ENCODE data around the gene SIN3B.

SIN3B gene

DNA sequence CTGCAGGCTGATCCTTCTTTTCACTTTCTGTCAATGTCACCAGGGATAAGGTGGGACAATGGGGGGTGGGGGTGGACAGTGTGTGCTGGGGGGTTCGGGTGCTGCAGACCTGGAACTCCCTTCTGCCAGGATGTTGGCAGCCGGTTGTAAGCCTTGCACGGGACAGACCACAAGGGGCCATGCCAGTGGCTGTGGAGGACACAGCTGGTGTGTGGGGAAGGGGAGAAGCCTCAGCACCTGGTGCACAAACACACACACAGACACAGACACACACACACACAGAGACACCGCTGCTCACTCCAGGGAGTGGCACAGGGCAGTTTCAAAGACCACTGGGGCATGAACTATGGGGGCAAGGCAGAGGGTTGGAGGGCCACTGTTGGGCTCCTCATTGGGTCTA, 63.2 kb downstream of the SIN3B start:
- Histone ChIP-seq H3K9me3 (replicated peaks; ENCODE audit: insufficient read depth, low read length) (no peaks in the 10 kb centered on the region), H3K36me3 (replicated peaks; ENCODE audit: insufficient read depth, low read length) (no peaks in the 10 kb centered on the region), H3K27ac (ENCODE audit: low read length) (no peak overlapping the region), H3K4me3 (ENCODE audit: low read length) (no peak overlapping the region), H4K20me1 (ENCODE audit: insufficient read depth, low read length) (no peaks in the 10 kb centered on the region), H3K4me1 (ENCODE audit: low read length) (peaks cover 30% of the 10 kb centered on the region), H3K4me2 (ENCODE audit: low read depth, low read length) (no peak overlapping the region), H3K27me3 (replicated peaks; ENCODE audit: insufficient read depth, low read length) (no peaks in the 10 kb centered on the region), H3K9me2 (replicated peaks; ENCODE audit: insufficient read depth, low read length) (no peaks in the 10 kb centered on the region), H2AFZ (ENCODE audit: low read length) (no peak overlapping the region), H3F3A (ENCODE audit: insufficient read depth, low read length) (no peaks in the 10 kb centered on the region), H3K9ac (ENCODE audit: low read length) (no peak overlapping the region), H3K79me2 (ENCODE audit: low read length) (no peaks in the 10 kb centered on the region)
- TF ChIP-seq, protein P1, sequence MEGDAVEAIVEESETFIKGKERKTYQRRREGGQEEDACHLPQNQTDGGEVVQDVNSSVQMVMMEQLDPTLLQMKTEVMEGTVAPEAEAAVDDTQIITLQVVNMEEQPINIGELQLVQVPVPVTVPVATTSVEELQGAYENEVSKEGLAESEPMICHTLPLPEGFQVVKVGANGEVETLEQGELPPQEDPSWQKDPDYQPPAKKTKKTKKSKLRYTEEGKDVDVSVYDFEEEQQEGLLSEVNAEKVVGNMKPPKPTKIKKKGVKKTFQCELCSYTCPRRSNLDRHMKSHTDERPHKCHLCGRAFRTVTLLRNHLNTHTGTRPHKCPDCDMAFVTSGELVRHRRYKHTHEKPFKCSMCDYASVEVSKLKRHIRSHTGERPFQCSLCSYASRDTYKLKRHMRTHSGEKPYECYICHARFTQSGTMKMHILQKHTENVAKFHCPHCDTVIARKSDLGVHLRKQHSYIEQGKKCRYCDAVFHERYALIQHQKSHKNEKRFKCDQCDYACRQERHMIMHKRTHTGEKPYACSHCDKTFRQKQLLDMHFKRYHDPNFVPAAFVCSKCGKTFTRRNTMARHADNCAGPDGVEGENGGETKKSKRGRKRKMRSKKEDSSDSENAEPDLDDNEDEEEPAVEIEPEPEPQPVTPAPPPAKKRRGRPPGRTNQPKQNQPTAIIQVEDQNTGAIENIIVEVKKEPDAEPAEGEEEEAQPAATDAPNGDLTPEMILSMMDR (IDR thresholded peaks at IDR 0.05; ENCODE audit: low read length), result no peak
- TF ChIP-seq EZH2 (optimal IDR thresholded peaks at IDR 0.05; ENCODE audit: low read depth, low read length), result no peak
- TF ChIP-seq EZH2phosphoT487 (IDR thresholded peaks at IDR 0.05; ENCODE audit: low read length), result no peak
- no peak for DNase-seq

DNA sequence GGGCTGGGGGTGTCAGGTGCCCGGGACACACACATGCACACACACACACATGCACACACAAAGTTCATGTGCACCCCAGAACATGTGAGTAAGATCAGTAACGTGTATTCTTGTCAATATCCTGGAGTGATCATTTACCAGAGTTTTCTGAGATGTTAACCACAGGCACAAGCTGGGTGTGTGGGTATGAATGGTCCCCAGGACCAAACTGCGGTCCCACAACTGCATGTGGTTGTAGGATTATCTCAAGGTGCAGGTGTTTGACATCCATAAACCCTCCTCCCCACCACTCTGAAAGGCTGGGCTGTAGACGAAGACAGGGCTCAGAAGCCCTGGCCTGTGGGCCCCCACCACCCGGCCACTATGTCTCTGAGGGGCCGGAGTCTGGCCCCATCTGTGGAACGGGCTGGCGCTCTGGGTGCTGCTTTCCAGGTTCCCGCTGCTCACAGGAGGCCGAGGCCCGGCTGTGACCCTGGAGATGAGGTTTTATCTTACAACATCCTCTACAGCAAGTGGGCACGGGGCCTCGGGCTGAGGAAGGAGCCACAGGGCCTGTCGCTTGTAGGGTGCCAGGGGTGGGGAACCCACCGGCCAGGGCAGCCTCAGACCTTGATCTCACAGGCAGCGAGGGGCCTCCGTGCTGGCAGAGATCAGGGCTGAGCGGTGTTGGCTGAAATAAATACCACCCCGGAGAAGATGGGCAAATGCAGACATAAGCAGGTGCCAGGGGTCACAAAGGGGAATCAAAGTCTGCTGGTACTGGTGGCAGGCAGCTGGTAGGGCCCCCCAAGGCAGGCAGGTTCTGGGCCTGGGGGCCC, 63.9 kb downstream of the SIN3B start:
- no peaks in the 10 kb centered on the region for H3F3A ChIP-seq (ENCODE audit: insufficient read depth, low read length)
- no peak overlapping the region for H3K4me2 ChIP-seq (ENCODE audit: low read depth, low read length)
- no peak overlapping the region for H3K4me3 ChIP-seq (ENCODE audit: low read length)
- H3K9me2 ChIP-seq (replicated peaks; ENCODE audit: insufficient read depth, low read length), result no peaks in the 10 kb centered on the region
- H2AFZ ChIP-seq (ENCODE audit: low read length), result no peak overlapping the region
- H4K20me1 ChIP-seq (ENCODE audit: insufficient read depth, low read length), result no peaks in the 10 kb centered on the region
- no peak overlapping the region for H3K27ac ChIP-seq (ENCODE audit: low read length)
- no peak overlapping the region for H3K9ac ChIP-seq (ENCODE audit: low read length)
- no peaks in the 10 kb centered on the region for H3K36me3 ChIP-seq (replicated peaks; ENCODE audit: insufficient read depth, low read length)
- no peak for DNase-seq
- TF ChIP-seq, protein P1 (IDR thresholded peaks at IDR 0.05; ENCODE audit: low read length), result no peak
- TF ChIP-seq EZH2 (optimal IDR thresholded peaks at IDR 0.05; ENCODE audit: low read depth, low read length) (no peak), EZH2phosphoT487 (IDR thresholded peaks at IDR 0.05; ENCODE audit: low read length) (no peak)
- no peaks in the 10 kb centered on the region for H3K79me2 ChIP-seq (ENCODE audit: low read length)
- peaks cover 24% of the 10 kb centered on the region for H3K4me1 ChIP-seq (ENCODE audit: low read length)
- H3K9me3 ChIP-seq (replicated peaks; ENCODE audit: insufficient read depth, low read length), result no peaks in the 10 kb centered on the region
- peaks cover under 1% of the 10 kb centered on the region; the same call in 1 of the 2 replicates for H3K27me3 ChIP-seq (replicated peaks; ENCODE audit: insufficient read depth, low read length)

DNA sequence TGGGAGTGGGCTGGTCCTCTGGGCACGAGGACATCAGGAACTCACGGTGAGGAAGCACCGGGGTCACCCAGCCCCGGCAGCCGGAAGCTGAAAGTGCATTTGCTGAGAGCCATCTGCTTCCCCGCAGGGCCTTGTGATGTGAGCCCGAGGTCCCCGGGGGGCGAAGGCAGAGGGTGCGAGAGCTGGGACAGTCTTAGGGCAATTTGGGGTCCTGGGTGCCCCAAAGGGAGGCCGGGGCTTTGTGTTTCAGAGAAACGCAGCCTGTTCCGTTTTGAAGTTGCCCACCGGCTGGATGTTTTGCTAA, 64.4 kb downstream of the SIN3B start:
- H3K27ac ChIP-seq (ENCODE audit: low read length), result no peak overlapping the region
- H4K20me1 ChIP-seq (ENCODE audit: insufficient read depth, low read length), result no peaks in the 10 kb centered on the region
- H3K4me1 ChIP-seq (ENCODE audit: low read length), result peaks cover 18% of the 10 kb centered on the region
- no peaks in the 10 kb centered on the region for H3K36me3 ChIP-seq (replicated peaks; ENCODE audit: insufficient read depth, low read length)
- TF ChIP-seq, protein P1 (IDR thresholded peaks at IDR 0.05; ENCODE audit: low read length), result no peak
- no peak for TF ChIP-seq EZH2phosphoT487 (IDR thresholded peaks at IDR 0.05; ENCODE audit: low read length)
- no peak for TF ChIP-seq EZH2 (optimal IDR thresholded peaks at IDR 0.05; ENCODE audit: low read depth, low read length)
- H2AFZ ChIP-seq (ENCODE audit: low read length), result no peak overlapping the region
- H3K9ac ChIP-seq (ENCODE audit: low read length), result no peak overlapping the region
- no peaks in the 10 kb centered on the region for H3K9me3 ChIP-seq (replicated peaks; ENCODE audit: insufficient read depth, low read length)
- no peaks in the 10 kb centered on the region for H3K9me2 ChIP-seq (replicated peaks; ENCODE audit: insufficient read depth, low read length)
- no peak overlapping the region for H3K4me2 ChIP-seq (ENCODE audit: low read depth, low read length)
- no peaks in the 10 kb centered on the region for H3K79me2 ChIP-seq (ENCODE audit: low read length)
- H3F3A ChIP-seq (ENCODE audit: insufficient read depth, low read length), result no peaks in the 10 kb centered on the region
- no peak for DNase-seq
- H3K4me3 ChIP-seq (ENCODE audit: low read length), result no peak overlapping the region
- H3K27me3 ChIP-seq (replicated peaks; ENCODE audit: insufficient read depth, low read length), result peaks cover 6% of the 10 kb centered on the region
